DMS53 treated with DMSO at 0.1 percent for 48 hours (cell line): ENCODE measurements around the gene PSIP1.
A peak's percentile ranks its signal among the peaks of the same experiment; 100 is the strongest.
"Not testable (repeated sequence)": the region's sequence is repeated elsewhere in the genome, so short reads cannot be mapped to it uniquely, and the experiment has no call there.

Experiments
- DNase-seq: peaks from one replicate; lab custom pipeline; 2025; ENCODE audit not compliant: unreplicated experiment; lab: John Stamatoyannopoulos, UW

PSIP1 gene

DNA sequence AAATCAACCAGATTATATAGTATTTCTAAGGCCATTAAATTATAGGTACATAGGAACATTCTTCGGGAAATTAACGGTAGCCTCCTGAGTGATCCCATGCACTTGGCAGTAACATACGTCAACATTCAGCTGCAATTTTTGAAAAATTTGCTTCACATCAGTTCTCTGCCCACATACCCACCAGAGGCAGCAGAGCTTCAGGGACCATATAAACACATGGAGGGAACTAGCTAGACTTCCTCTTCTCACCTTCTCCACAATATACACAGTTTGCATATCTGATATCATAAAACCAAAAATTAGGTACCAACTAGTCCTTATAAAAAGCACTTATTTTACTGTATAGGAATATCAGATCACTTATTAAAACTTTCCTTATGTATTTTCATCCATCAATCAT is 4.8 kb downstream of the PSIP1 start:
- no peak for DNase-seq

DNA sequence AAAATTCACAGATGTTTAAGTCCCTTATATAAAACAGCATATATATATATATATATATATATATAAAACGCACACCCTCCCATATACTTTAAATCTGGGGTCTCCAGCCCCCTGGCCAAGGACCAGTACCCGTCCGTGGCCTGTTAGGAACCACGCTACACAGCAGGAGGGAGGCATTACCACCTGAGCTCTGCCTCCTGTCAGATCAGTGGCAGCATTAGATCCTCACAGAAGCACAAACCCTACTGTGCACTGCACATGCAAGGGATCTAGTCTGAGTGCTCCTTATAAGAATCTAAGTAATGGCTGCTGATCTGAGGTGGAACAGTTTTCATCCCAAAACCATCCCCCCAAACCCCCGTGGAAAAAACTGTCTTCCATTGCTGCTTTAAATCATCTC is 9.0 kb downstream of the PSIP1 start:
- no peak for DNase-seq

DNA sequence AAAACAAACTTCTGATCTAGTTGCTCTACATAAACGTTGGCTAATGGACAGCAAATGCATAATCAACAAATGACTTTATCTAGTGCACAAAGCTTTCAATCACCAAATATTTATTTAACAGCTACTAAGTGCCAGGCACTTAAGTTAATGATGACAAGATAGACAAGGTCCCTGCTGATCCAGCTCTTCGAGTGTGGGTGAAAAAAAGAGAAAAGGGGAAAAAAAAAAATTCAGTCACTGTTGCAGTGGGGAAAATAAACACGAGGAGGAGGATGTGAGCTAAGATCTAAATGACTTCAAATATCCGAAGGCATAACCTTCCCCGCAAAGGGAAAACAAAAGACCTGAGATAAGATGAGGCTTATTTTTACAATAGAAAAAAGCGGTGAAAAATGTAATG is 9.6 kb downstream of the PSIP1 start:
- peak; percentile 11 for DNase-seq

DNA sequence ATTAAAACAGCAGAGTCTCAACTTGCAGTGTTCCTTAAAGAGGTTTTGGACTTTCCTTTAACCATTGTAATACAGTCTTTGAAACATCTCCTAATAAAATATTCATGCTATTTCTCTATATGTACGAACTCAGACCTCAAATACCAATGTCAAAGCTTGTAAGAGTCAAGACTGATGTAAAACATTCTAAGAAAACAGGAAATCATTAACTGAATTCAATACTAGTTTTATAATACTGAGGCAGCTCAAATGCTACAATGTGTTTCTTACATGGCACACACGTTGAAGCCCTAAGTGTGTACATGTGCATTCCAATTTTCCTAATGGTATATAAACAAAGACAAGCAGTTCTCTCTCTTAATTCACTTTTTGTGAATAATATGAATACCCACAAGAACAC is 11.6 kb downstream of the PSIP1 start:
- no peak for DNase-seq

DNA sequence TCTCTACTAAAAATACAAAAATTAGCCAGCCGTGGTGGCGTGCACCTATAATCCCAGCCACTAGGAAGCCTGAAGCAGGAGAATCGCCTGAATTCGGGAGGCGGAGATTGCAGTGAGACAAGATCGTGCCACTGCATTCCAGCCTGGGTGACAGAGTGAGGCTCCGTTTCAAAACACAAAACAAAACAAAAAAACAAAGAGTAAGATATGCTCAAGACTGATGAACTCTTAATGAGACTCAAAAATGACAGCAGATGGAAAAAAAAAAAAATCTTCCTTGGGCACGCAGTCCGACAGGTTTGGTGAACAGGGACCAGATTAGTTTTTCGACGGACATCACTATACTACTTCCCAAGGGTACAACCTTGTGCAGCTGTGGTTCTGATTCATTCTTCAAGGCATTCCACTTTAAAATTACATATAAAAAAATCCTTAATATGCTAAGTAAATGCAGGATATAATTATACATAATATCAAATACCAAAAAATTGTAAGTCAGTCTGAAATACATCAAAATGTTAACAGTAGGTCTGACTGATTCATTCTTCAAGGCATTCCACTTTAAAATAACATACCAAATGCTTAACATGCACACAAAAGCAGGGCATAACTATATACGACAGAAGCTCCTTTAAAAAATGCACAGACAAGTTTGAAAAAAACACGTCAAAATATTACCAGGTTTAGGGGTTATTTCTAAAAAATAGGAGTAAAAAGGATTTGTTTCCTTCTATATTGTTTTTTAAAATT is 12.3 kb downstream of the PSIP1 start:
- DNase-seq, result no peak

DNA sequence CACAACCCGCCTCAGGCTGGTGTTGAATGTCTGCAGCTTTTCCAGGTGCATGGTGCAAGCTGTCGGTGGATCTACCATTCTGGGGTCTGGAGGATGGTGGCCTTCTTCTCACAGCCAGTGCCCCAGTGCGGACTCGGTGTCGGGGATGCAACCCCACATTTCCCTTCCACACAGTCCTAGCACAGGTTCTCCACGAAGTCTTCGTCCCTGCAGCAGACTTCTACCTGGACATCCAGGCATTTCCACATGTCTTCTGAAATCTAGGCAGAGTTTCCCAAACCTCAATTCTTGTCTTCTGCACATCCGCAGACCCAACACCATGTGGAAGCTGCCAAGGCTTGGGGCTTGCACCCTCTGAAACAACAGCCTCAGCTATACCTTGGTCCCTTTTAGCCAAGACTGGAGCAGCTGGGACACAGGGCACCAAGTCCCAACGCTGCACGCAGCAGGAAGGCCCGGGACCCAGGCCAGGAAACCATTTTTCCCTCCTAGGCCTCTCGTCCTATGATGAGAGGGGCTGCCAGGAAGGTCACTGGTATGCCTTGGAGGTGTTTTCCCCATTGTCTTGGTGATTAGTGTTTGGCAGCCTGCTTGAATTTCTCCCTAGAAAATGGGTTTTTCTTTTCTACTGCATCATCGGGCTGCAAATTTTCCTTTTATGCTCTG is 18.2 kb downstream of the PSIP1 start:
- no peak for DNase-seq

DNA sequence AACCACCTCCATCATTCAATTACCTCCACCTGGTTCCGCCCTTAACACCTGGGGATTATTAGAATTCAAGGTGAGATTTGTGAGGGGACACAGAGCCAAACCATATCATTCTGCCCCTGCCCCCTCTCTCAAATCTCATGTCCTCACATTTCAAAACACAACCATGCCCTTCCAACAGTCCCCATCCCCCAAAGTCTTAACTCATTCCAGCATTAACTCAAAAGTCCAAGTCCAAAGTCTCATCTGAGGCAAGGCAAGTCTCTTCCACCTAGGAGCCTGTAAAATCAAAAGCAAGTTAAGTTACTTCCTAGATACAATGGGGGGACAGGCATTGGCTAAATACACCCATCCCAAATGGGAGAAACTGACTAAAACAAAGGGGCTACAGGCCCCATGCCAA is 18.8 kb downstream of the PSIP1 start:
- no peak for DNase-seq

DNA sequence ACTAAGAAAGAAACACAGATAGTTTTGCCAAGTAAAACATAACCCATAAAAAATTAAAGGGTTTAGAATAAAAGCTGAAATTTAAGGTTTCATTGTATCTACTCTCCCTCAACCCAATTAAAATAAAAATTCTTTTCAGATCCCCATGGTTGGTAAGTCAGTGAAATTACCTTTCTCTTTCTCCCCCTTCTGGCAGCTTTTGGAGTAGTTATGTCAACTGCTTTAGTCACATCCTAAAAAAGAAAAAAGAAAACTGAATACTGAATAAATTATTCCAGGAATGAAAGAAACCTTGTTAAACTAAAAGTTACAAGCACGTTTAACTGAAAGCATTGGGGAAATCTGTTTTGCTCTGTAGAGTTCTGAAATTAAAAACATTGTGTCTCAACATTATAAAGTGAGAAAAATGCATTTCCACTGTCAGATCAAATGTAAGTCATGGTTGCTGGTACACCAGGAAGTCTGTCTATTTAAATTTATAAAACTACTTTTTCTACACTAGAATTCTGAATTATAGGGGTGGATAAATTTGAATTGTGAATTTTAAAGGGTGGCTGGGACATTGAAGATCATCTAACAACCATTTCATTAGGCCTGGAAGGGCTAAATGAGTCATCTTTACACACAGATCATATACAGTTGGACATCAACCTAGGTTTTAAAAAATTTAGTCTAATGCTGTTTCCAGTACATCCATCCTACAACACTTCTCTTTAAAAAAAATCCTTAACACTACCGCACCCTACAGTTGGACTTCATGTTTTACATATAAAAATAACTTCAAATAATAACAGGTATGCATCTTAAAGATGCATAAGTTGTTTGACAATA is 24.7 kb downstream of the PSIP1 start:
- DNase-seq, result no peak

DNA sequence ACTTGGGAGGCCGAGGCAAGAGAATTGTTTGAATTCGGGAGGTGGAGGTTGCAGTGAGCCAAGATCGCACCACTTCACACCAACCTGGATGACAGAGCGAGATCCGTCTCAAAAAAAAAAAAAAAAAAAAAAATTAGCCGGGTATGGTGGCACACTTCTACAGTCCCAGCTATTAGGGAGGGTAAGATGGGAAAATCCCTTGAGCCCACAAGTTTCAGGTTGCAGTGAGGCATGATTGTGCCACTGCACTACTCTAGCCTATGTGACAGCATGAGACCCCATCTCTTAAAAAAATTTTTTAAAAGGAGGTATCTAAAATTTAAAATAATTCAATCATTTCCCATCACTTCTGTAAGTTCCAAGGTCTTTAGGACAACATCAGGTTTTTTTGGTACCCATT is 26.0 kb downstream of the PSIP1 start:
- no peak for DNase-seq

DNA sequence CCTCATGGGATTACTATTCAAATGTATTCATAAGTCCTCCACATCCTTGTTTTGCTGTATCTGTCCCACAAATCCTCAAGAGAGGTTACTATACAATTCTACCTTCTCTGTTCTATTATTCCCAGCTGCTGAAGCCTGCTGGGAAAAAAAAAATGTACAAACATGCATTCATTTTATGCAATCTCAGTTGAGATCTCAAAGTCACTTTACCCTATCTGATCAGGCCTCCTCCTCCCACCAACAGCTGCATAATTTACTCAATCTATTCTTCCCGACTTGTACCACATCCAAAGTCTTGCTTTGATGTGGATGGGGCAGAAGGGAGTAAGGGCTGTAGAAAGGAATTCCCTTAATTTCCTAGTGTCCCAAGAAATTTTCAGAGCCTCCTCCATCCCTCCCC is 28.6 kb downstream of the PSIP1 start:
- DNase-seq, result no peak

DNA sequence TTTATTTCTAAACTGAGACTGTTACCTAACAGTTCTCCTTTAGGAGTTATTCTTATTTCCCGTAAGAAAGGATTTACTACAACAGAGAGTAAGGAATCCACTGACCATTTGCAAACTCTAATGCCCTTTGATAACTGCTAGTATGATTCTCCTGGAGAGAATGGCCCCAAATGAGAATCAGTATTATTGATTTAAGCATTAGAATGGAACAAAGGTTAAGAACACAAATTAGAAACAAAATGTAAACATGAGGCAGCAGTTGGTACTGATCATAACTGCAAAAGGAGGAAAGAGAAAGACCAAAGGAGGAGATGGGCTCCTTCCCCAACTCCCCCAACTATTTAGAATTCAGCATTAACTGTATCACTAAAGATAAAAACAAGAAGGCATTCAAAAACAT is 30.7 kb downstream of the PSIP1 start:
- DNase-seq, result no peak

DNA sequence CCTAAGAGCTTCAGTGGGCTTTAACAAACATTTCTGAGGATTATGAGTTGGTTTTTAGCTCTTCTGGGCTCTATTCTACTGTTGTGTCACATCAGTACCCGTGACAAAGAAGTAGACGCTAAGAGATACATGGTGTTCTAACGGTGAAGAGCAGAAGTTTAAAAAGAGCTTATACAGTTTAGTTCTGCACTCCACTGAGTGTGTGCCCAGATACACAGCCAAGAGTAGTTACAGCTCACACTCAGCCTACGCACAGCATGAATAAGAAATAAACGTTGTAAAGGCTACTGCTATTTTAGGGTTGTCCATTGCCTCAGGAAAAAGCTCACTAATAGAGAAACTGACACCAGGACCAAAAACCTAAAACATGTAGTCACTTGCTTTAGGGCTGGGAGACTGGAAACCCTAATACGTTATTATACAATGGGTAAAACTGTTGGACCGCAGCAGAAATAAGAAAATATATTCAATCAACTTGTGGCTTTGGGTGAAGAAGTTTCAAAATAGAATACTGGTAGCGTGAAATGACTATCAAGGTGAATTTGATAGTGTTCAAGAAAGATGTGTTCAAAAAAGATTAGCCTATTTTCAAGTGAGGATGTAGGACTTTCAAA is 34.7 kb downstream of the PSIP1 start:
- no peak for DNase-seq

DNA sequence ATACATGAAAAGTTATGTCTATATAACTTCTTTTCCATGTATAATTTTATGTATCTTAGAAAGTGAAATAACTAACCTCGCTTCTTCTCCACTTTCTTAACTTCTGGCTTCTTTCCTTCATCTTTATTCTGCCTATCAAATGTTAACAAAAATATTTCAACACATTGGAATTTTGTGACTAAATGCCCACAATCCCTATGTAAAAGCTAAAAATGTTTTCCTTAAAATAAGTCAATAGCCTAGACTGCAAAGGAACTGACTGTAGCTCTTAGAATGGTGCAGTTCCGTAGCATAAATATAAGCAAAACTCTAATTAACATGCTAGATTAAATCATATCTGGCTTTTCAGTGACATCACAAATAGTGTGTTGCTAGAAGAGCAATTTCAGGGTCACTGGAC is 40.9 kb downstream of the PSIP1 start:
- DNase-seq, result no peak

DNA sequence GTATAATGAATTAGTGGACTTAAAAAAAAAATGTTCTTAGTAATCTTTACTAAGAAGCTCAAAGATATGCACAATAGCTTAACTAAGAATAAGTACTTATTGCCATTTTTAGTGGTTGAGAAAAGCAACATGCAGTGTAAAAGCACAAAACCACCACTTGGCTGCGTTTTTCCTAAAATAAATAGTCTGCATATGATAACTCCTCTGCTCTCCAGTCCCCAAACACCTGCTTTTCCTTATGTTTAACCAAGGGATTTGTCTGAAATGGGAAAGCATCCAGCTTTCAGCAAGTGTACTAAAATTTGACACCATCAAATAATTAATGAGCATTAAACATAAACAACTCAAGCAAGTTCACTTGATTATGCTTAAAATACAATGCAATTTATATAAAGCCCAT is 41.4 kb downstream of the PSIP1 start:
- DNase-seq, result no peak

DNA sequence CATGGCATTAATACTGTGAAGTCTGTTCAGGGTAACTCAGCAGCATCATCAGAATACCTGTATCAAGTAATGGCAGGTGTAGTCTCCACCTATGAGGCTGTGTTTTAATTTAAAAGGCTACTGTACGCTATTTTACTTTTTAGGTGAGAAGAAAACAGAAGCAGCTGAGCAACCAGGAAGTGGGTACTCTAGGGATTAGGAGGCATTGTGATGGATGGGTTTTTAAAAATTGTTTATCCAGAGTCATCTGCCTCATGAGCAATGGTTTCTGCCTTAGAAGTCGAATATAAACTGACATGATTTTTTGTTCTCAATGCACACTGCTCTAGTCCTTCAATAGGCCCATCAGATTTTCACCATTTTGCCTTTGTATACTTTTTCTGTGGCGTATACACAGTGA is 42.6 kb downstream of the PSIP1 start:
- DNase-seq, result peak; percentile 16

DNA sequence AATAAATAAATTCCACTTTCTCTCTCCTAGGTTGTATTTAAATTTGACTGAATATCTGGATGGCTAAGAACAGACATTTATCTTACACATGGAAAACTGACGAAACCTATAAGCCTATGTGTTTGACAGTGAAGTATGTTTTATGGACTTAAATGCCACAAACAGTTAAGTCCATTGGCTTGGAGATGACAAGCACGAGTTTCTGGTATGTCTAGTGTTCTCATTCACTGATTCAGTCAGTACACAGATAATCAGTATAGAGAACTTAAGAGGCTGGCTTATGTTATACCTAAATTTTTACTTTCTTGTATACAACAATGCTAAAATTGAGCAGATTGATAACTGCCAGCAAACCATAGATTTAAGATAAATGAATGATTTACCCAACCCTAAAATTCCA is 49.2 kb downstream of the PSIP1 start:
- no peak for DNase-seq

DNA sequence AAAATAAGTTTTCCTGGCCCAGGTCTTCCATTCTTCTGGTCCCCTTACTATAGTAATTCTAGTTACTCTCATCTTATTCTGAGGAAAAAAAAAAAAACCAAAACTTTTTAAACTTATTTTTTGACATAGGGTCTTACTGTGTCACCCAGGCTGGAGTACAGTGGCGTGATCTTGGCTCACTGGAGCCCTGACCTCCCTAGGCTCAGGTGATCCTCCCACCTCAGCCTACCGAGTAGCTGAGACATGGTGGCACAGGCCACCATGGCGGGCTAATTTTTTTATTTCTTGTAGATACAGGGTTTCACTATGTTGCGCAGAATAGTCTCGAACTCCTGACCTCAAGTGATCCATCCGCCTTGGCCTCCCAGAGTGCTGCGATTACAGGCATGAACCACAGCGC is 49.7 kb downstream of the PSIP1 start:
- DNase-seq, result no peak

DNA sequence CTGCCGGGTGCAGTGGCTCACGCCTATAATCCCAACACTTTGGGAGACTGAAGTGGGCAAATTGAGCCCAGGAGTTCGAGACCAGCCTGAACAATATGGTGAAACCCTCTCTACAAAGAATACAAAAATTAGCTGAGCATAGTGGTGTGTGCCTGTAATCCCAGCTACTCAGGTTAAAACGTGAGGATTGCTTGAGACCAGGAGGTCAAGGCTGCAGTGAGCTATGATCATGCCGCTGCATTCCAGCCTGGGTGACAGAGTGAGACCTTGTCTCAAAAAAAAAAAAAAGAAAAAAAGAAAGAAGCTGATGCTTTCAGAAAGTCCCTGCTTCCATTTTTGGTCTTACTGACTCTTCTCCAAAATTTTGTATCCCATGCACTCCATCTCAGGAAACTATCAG is 56.8 kb downstream of the PSIP1 start:
- DNase-seq, result no peak

DNA sequence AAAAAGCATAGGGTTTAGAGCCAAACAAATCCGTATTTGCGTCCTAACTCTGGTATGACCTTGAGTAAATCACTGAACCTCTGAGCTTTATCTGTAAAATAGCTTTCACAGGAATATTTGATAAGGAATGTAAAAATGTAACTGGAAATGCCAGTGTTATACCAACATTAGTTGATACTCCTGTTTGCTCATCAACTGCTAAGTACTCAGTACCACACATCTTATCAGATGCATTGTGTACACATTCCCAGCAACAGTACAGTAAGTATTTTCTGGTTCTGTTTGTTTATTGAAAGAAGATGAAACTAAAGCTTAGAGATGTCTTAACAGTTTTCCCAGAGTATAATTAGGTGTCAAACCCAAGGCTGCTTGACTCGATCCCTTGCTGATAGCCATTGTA is 66.6 kb downstream of the PSIP1 start:
- no peak for DNase-seq

DNA sequence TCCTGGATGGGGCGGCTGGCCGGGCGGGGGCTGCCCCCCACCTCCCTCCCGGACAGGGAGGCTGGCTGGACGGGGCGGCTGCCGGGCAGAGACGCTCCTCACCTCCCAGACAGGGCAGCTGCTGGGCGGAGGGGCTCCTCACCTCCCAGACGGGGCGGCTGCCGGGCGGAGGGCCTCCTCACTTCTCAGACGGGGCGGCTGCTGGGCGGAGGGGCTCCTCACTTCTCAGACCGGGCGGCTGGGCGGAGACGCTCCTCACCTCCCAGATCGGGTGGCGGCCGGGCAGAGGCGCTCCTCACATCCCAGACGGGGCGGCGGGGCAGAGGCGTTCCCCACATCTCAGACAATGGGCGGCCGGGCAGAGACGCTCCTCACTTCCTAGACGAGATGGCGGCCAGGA is 68.5 kb downstream of the PSIP1 start:
- DNase-seq, result not testable (repeated sequence)

DNA sequence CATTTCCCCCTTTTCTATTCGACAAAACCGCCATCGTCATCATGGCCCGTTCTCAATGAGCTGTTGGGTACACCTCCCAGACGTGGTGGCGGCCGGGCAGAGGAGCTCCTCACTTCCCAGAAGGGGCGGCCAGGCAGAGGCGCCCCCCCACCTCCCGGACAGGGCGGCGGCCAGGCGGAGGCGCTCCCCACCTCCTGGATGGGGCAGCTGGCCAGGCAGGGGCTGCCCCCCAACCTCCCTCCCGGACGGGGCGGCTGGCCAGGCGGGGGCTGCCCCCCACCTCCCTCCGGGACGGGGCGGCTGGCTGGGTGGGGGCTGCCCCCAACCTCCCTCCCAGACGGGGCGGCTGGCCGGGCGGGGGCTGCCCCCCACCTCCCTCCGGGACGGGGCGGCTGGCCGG is 68.9 kb downstream of the PSIP1 start:
- DNase-seq, result not testable (repeated sequence)

DNA sequence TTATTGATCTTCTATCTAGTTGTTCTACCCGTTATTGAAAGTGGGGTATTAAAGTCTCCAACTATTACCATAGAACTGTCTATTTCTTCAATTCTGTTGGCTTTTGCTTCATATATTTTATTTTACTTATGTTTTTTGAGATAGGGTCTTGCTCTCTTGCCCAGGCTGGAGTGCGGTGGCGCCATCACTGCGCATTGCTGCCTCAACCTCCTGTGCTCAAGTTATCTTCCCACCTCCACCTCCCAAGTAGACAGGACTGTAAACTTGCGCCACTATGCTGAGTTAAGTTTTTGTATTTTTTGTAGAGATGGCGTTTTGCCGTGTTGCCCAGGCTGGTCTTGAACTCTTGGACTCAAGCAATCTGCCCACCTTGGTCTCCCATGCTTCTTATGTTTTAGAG is 71.9 kb downstream of the PSIP1 start:
- no peak for DNase-seq
